ENCODE data around the gene KRTAP6-2. TPM values are rescaled to one million over a fixed set of nuclear protein-coding genes. Genes with fewer than 3 reads are reported as not detected.

KRTAP6-2 gene
- total RNA-seq, 1 donor from 2014 or later, result not detected

GRCh38 chr21:30567617-30568016, 31.1 kb downstream of the KRTAP6-2 start:
- no peak for DNase-seq (ENCODE audit: low spot score)

- DNase-seq (ENCODE audit: low spot score), result no peak
Observed at GRCh38 chr21:30563630-30564029, 35.1 kb downstream of the KRTAP6-2 start.

GRCh38 chr21:30563072-30563471, 35.6 kb downstream of the KRTAP6-2 start:
- no peak for DNase-seq (ENCODE audit: low spot score)

GRCh38 chr21:30561957-30562356, 36.7 kb downstream of the KRTAP6-2 start:
- no peak for DNase-seq (ENCODE audit: low spot score)

- DNase-seq (ENCODE audit: low spot score), result no peak
Observed at GRCh38 chr21:30561264-30561895, 37.3 kb downstream of the KRTAP6-2 start, which contains the start of gene KRTAP19-7. Gene KRTAP19-7, minus strand, starts transcription at chr21:30561314. Its CDS starts 25 bp downstream, at chr21:30561289.

- DNase-seq (ENCODE audit: low spot score), result no peak
Observed at GRCh38 chr21:30555095-30555494, 43.6 kb downstream of the KRTAP6-2 start.

GRCh38 chr21:30552782-30553181, 45.9 kb downstream of the KRTAP6-2 start:
- no peak for DNase-seq (ENCODE audit: low spot score)

Other genes starting within 250 kb of the KRTAP6-2 start
- not detected for gene KRTAP13-2, start 226.6 kb downstream of the KRTAP6-2 start, total RNA-seq
- gene KRTAP13-1, start 202.9 kb downstream of the KRTAP6-2 start, total RNA-seq, result not detected
- not detected for gene KRTAP13-3, start 173.0 kb downstream of the KRTAP6-2 start, total RNA-seq
- gene KRTAP13-4, start 168.7 kb downstream of the KRTAP6-2 start, total RNA-seq, result not detected
- gene KRTAP15-1, start 158.6 kb downstream of the KRTAP6-2 start, total RNA-seq, result not detected
- gene KRTAP19-1, start 118.5 kb downstream of the KRTAP6-2 start, total RNA-seq, result not detected
- gene KRTAP19-2, start 111.5 kb downstream of the KRTAP6-2 start, total RNA-seq, result not detected
- gene KRTAP19-3, start 106.9 kb downstream of the KRTAP6-2 start, total RNA-seq, result not detected
- not detected for gene KRTAP19-4, start 101.7 kb downstream of the KRTAP6-2 start, total RNA-seq
- gene KRTAP19-5, start 96.8 kb downstream of the KRTAP6-2 start, total RNA-seq, result not detected
- not detected for gene KRTAP19-6, start 57.0 kb downstream of the KRTAP6-2 start, total RNA-seq
- not detected for gene KRTAP19-7, start 37.6 kb downstream of the KRTAP6-2 start, total RNA-seq
- gene KRTAP22-2, start 8.5 kb downstream of the KRTAP6-2 start, total RNA-seq, result not detected
- gene KRTAP6-3, start 6.5 kb downstream of the KRTAP6-2 start, total RNA-seq, result not detected
- gene KRTAP22-1, start 2.2 kb upstream of the KRTAP6-2 start, total RNA-seq, result not detected
- not detected for gene KRTAP6-1, start 15.0 kb upstream of the KRTAP6-2 start, total RNA-seq
- not detected for gene KRTAP20-1, start 17.5 kb upstream of the KRTAP6-2 start, total RNA-seq
- not detected for gene KRTAP20-4, start 21.7 kb upstream of the KRTAP6-2 start, total RNA-seq
- gene KRTAP20-2, start 36.3 kb upstream of the KRTAP6-2 start, total RNA-seq, result not detected
- gene KRTAP20-3, start 44.0 kb upstream of the KRTAP6-2 start, total RNA-seq, result not detected
- not detected for gene KRTAP21-3, start 119.9 kb upstream of the KRTAP6-2 start, total RNA-seq
- gene KRTAP21-2, start 148.4 kb upstream of the KRTAP6-2 start, total RNA-seq, result not detected
- gene KRTAP21-1, start 156.5 kb upstream of the KRTAP6-2 start, total RNA-seq, result not detected
- not detected for gene KRTAP8-1, start 214.4 kb upstream of the KRTAP6-2 start, total RNA-seq
- not detected for gene KRTAP7-1, start 230.9 kb upstream of the KRTAP6-2 start, total RNA-seq